Neural progenitor cell (in vitro differentiated cells): ENCODE measurements around the gene GNA15.

ENCODE experiments used
- CTCF ChIP-seq: fragments of 200-600 bp; sonication (generic); IDR thresholded peaks from 2 replicates; pipeline ENCODE4 v1.5.1; 2017; ENCODE audit warnings: antibody characterized with exemption, mild to moderate bottlenecking
- EZH2 ChIP-seq: fragments of 200-600 bp; sonication (generic); IDR thresholded peaks from 2 replicates; pipeline ENCODE4 v1.6.1; 2017; ENCODE audit warnings: antibody characterized with exemption, mild to moderate bottlenecking, moderate library complexity

GRCh38 chr19:3131168-3131567, 4.7 kb upstream of the GNA15 start:
- no peak for TF ChIP-seq CTCF
- no peak for TF ChIP-seq EZH2
